Type B pancreatic cell (in vitro differentiated cells): ENCODE results near the gene GIMAP5. TPM values are rescaled to one million over a fixed set of nuclear protein-coding genes. Genes with fewer than 3 reads are reported as not detected.

ENCODE experiments used
- DNase-seq: peaks from one replicate; pipeline ENCODE4 v3.0.0; 2021; ENCODE audit warnings: mixed read lengths; ENCODE audit not compliant: unreplicated experiment; ENCODE audit errors: extremely low spot score
- H3K27ac Mint-ChIP-seq: 2 replicates; pipeline ENCODE4 v1.8.0; 2021; ENCODE audit warnings: mild to moderate bottlenecking, mixed read lengths
- H3K27me3 Mint-ChIP-seq: 2 replicates; pipeline ENCODE4 v1.8.0; 2021; ENCODE audit warnings: mixed read lengths
- H3K36me3 Mint-ChIP-seq: 2 replicates; pipeline ENCODE4 v1.8.0; 2021; ENCODE audit warnings: mixed read lengths
- H3K4me1 Mint-ChIP-seq: one replicate; pipeline ENCODE4 v1.8.0; 2021; ENCODE audit warnings: mixed read lengths; ENCODE audit not compliant: unreplicated experiment
- H3K4me3 Mint-ChIP-seq: 2 replicates; pipeline ENCODE4 v1.8.0; 2021; ENCODE audit warnings: mild to moderate bottlenecking, mixed read lengths
- H3K9me3 Mint-ChIP-seq: 2 replicates; pipeline ENCODE4 v1.8.0; 2021; ENCODE audit warnings: mixed read lengths
- total RNA-seq: library from RNA; stranded (reverse); gene quantifications from 2 replicates; pipeline ENCODE4 v1.2.1, GENCODE V29; 2021; ENCODE audit warnings: low replicate concordance
- TF ChIP-seq, protein P1 (sequence below): fragments of 200-600 bp; sonication (generic); conservative IDR thresholded peaks from 2 replicates; pipeline ENCODE4 v1.5.0; 2021; ENCODE audit warnings: antibody characterized with exemption, mild to moderate bottlenecking

GIMAP5 gene
- total RNA-seq, 1 donor from 2014 or later, result not detected

DNA sequence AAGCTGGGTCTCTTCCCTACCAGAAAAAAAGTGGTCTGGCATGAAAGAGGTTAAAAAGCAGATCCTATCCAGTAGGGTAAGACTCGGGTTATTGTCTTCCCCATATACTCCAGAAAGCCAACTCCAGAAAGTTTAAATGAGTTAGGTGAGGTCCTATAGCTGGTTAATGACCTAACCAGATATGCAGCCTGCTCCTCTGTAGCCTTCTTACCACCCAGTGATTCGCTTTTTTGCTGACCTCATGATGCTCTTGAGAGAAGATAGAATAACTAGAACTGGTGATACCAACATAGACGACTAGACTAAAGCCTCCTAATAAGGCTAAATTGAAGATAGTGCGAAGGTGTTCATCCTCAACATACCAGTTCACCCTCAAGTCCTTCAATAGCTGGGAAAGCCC lies 21.5 kb upstream of the GIMAP5 start:
- no peak overlapping the region for H3K27ac Mint-ChIP-seq
- H3K4me3 Mint-ChIP-seq, result no peak overlapping the region

DNA sequence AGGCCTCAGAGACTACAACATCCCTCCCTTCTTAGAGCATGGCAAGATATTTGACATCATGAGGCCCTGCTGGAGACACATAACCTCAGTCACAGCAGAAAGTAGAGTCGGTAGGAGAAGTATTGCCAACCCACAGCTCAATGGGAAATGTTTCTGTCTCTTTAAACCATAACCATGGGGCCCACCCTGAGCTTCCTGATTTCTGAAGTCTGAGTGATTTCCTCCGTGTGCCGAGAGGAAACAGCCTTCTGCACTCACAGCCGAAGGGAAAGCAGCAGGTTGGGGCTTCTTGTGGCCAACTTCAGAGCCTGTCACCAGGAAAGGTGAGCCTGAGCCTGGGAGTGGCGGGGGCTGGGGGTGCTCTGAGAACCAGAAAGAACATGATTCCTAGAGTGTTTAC lies 20.9 kb upstream of the GIMAP5 start, which contains the start of gene GIMAP1:
TSS of gene GIMAP1 (plus strand) at position 246 of the 400 bp plus-strand sequence. CDS start 2,435 bp downstream, outside the sequence.
- H3K4me3 Mint-ChIP-seq, result no peak within 1 kb of the TSS
- H3K36me3 Mint-ChIP-seq, result no peaks in the 10 kb centered on the region
- TF ChIP-seq, protein P1, sequence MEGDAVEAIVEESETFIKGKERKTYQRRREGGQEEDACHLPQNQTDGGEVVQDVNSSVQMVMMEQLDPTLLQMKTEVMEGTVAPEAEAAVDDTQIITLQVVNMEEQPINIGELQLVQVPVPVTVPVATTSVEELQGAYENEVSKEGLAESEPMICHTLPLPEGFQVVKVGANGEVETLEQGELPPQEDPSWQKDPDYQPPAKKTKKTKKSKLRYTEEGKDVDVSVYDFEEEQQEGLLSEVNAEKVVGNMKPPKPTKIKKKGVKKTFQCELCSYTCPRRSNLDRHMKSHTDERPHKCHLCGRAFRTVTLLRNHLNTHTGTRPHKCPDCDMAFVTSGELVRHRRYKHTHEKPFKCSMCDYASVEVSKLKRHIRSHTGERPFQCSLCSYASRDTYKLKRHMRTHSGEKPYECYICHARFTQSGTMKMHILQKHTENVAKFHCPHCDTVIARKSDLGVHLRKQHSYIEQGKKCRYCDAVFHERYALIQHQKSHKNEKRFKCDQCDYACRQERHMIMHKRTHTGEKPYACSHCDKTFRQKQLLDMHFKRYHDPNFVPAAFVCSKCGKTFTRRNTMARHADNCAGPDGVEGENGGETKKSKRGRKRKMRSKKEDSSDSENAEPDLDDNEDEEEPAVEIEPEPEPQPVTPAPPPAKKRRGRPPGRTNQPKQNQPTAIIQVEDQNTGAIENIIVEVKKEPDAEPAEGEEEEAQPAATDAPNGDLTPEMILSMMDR, result no peak
- no peaks in the 10 kb centered on the region for H3K4me1 Mint-ChIP-seq
- no peak within 1 kb of the TSS for H3K27ac Mint-ChIP-seq
- DNase-seq, result no peak
- peaks cover 5% of the 10 kb centered on the region for H3K9me3 Mint-ChIP-seq
- H3K27me3 Mint-ChIP-seq, result peaks cover 17% of the 10 kb centered on the region

More for the DNA sequence above, 21.5 kb upstream of the GIMAP5 start:
- Mint-ChIP-seq H3K27me3 (peaks cover 17% of the 10 kb centered on the region), H3K9me3 (peaks cover 5% of the 10 kb centered on the region), H3K36me3 (no peaks in the 10 kb centered on the region), H3K4me1 (no peaks in the 10 kb centered on the region)
- TF ChIP-seq, protein P1, result no peak
- no peak for DNase-seq

DNA sequence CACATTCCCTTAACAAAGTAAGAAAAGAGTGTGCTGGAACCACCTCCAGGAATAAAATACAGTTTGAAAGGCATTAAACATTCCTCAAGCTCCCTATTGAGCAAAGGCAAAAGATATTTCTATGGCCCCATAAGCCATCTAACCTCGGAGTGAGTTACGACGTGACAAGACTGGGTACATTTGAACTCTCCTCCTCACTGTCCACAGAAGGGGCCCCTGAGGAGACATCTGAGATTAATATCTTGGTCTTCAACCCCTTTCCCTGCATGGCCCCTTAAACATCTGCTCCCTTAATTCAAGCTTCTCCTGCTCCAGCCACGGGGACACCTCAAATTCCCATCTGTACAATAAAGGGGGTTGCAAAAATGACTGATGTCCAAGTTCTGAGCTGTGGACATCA lies 20.3 kb upstream of the GIMAP5 start:
- H3K9me3 Mint-ChIP-seq, result peaks cover 5% of the 10 kb centered on the region
- H3K4me1 Mint-ChIP-seq, result no peaks in the 10 kb centered on the region
- H3K27ac Mint-ChIP-seq, result no peak overlapping the region
- no peaks in the 10 kb centered on the region for H3K36me3 Mint-ChIP-seq
- no peak for DNase-seq
- peaks cover 17% of the 10 kb centered on the region for H3K27me3 Mint-ChIP-seq
- TF ChIP-seq, protein P1, result no peak
- H3K4me3 Mint-ChIP-seq, result no peak overlapping the region

DNA sequence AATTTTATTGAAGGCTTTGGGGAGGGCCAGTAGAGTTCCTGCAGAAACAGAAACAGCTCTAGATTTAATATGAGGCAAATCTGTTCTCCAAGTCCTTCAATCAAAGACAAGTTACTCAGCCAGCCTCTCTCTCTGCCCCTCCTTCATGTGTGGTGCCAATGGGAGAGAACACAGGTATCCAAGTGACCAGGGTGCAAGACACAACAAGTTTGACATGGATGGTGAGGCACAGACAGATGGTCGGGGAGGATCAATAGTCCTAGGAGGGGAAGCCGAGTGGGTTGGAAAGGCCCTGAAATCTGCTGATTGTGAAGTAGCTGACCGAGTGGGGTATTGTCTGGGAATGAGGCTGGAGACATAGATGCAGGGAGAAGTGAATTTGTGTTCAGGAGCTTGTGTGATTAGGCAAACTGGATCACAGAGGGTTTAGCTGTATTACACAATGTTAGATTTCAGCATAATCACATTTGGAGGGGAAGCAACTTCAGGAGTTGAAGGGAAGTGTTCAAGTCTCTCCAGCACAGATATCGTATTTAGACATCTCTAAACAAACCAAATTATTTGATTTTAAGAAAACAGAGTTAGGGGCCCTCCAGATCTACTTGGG lies 19.3 kb upstream of the GIMAP5 start:
- Mint-ChIP-seq H3K9me3 (peaks cover 4% of the 10 kb centered on the region), H3K27ac (no peak overlapping the region), H3K27me3 (peaks cover 17% of the 10 kb centered on the region), H3K4me3 (no peak overlapping the region), H3K36me3 (no peaks in the 10 kb centered on the region), H3K4me1 (no peaks in the 10 kb centered on the region)
- DNase-seq, result no peak
- TF ChIP-seq, protein P1, result no peak

DNA sequence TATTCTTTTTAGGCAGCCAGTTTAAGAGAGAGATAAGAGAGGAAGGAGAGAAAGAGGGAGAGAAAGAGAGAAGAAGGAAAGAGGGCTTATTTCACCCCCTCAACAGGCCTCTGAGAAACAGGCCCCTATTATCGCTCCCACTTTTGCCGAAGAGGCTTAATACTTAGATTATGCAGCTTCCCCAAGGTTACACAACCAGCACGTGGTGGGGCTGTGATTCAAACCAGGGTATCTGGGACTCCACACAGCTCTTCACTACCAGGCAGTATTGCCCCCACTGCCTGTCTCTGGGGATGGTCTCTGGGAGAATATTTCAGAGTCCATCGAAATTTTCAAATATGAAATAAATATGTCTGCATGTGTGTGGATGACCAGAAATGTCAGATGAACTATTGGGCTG lies 17.8 kb upstream of the GIMAP5 start:
- TF ChIP-seq, protein P1, result no peak
- DNase-seq, result no peak
- Mint-ChIP-seq H3K27ac (no peak overlapping the region), H3K36me3 (no peaks in the 10 kb centered on the region), H3K4me3 (no peak overlapping the region), H3K9me3 (no peaks in the 10 kb centered on the region), H3K27me3 (peaks cover 13% of the 10 kb centered on the region), H3K4me1 (no peaks in the 10 kb centered on the region)
